HEK293T (cell line): ENCODE data around the gene MN1.

ENCODE experiments used
- CTCF ChIA-PET: fragments of 350-600 bp; formaldehyde crosslinking; extraction: SDS; loops from one replicate; lab custom pipeline; 2021; ENCODE audit warnings: antibody characterized with exemption, inconsistent platforms; lab: Yijun Ruan, JAX
- POLR2A ChIA-PET: fragments of 350-600 bp; formaldehyde crosslinking; extraction: SDS; loops from one replicate; lab custom pipeline; 2020; ENCODE audit warnings: antibody characterized with exemption, inconsistent platforms; lab: Yijun Ruan, JAX
- DNase-seq: peaks from one replicate; pipeline ENCODE4 v3.0.0; 2012; ENCODE audit warnings: mixed read lengths; ENCODE audit errors: extremely low spot score
- ARNT ChIP-seq: fragments of 450-650 bp; IDR thresholded peaks from 2 replicates; pipeline ENCODE4 v1.6.1; 2017; ENCODE audit warnings: mild to moderate bottlenecking
- BHLHE40 ChIP-seq: fragments of 450-650 bp; IDR thresholded peaks from 2 replicates; pipeline ENCODE4 v1.6.1; 2016; ENCODE audit warnings: mild to moderate bottlenecking, moderate library complexity, borderline replicate concordance
- CTBP1 ChIP-seq: fragments of 450-650 bp; IDR thresholded peaks from 2 replicates; pipeline ENCODE4 v1.6.1; 2016; ENCODE audit warnings: borderline replicate concordance
- ELF4 ChIP-seq: fragments of 450-650 bp; IDR thresholded peaks from 2 replicates; pipeline ENCODE4 v1.6.1; 2017; ENCODE audit warnings: antibody characterized with exemption
- FOXA1 ChIP-seq: fragments of 450-650 bp; IDR thresholded peaks from 2 replicates; pipeline ENCODE4 v1.6.1; 2016; ENCODE audit warnings: mild to moderate bottlenecking
- FOXK2 ChIP-seq: fragments of 450-650 bp; IDR thresholded peaks from 2 replicates; pipeline ENCODE4 v1.6.1; 2016; ENCODE audit warnings: mild to moderate bottlenecking
- FOXM1 ChIP-seq: fragments of 450-650 bp; IDR thresholded peaks from 2 replicates; pipeline ENCODE4 v1.6.1; 2017; ENCODE audit warnings: mild to moderate bottlenecking, borderline replicate concordance
- HDGF ChIP-seq: fragments of 450-650 bp; IDR thresholded peaks from 2 replicates; pipeline ENCODE4 v1.6.1; 2017; ENCODE audit warnings: antibody characterized with exemption, borderline replicate concordance
- L3MBTL2 ChIP-seq: fragments of 450-650 bp; conservative IDR thresholded peaks from 2 replicates; pipeline ENCODE4 v1.6.1; 2016; ENCODE audit warnings: mild to moderate bottlenecking
- LEF1 ChIP-seq: fragments of 450-650 bp; IDR thresholded peaks from 2 replicates; pipeline ENCODE4 v1.6.1; 2017; ENCODE audit warnings: mild to moderate bottlenecking, borderline replicate concordance
- NFRKB ChIP-seq: fragments of 450-650 bp; IDR thresholded peaks from 2 replicates; pipeline ENCODE4 v1.6.1; 2016; ENCODE audit warnings: mild to moderate bottlenecking, moderate library complexity
- PKNOX1 ChIP-seq: fragments of 450-650 bp; IDR thresholded peaks from 2 replicates; pipeline ENCODE4 v1.6.1; 2016
- SP1 ChIP-seq: fragments of 450-650 bp; IDR thresholded peaks from 2 replicates; pipeline ENCODE4 v1.6.1; 2017
- SUZ12 ChIP-seq: fragments of 450-650 bp; IDR thresholded peaks from 2 replicates; pipeline ENCODE4 v1.6.1; 2016; ENCODE audit warnings: mild to moderate bottlenecking
- TARDBP ChIP-seq: fragments of 450-650 bp; IDR thresholded peaks from 2 replicates; pipeline ENCODE4 v1.6.1; 2016
- ZNF384 ChIP-seq: fragments of 450-650 bp; IDR thresholded peaks from 2 replicates; pipeline ENCODE4 v1.6.1; 2016

The MN1 gene

GRCh38 chr22:27737521-27737920 is 64.0 kb downstream of the MN1 start:
- ChIA-PET CTCF (no interaction called here), POLR2A (no interaction called here)
- TF ChIP-seq PKNOX1 (no peak), NFRKB (no peak), HDGF (no peak), FOXK2 (no peak), SP1 (no peak), FOXM1 (no peak), L3MBTL2 (no peak), BHLHE40 (no peak), ELF4 (no peak), CTBP1 (no peak), LEF1 (no peak), ARNT (no peak), TARDBP (no peak), FOXA1 (no peak), SUZ12 (no peak)
- DNase-seq = no peak

GRCh38 chr22:27734066-27734465 is 67.5 kb downstream of the MN1 start:
- ChIA-PET POLR2A (no interaction called here), CTCF (interaction anchor here (0.6 to 1.0 kb wide), 2 partner anchors 15 to 19 kb away, joined by 3 read pairs; no protein-coding TSS in a partner anchor)
- DNase-seq = no peak
- TF ChIP-seq FOXK2 (no peak), ZNF384 (no peak), LEF1 (no peak), FOXM1 (no peak), FOXA1 (no peak), SP1 (no peak), ELF4 (no peak), HDGF (no peak), TARDBP (no peak), PKNOX1 (no peak), BHLHE40 (no peak), CTBP1 (no peak), NFRKB (no peak)

GRCh38 chr22:27732841-27733240 is 68.7 kb downstream of the MN1 start:
- ChIA-PET CTCF (no interaction called here), POLR2A (no interaction called here)
- no peak for DNase-seq
- TF ChIP-seq FOXK2 (no peak), ARNT (no peak)

GRCh38 chr22:27732391-27732790 is 69.2 kb downstream of the MN1 start:
- CTCF ChIA-PET = no interaction called here
- POLR2A ChIA-PET = no interaction called here
- no peak for DNase-seq
- TF ChIP-seq ZNF384 = no peak
- TF ChIP-seq BHLHE40 = no peak
- TF ChIP-seq TARDBP = no peak
- no peak for TF ChIP-seq HDGF
- TF ChIP-seq FOXM1 = no peak
- TF ChIP-seq SP1 = no peak
- no peak for TF ChIP-seq ELF4
- no peak for TF ChIP-seq L3MBTL2
- TF ChIP-seq PKNOX1 = no peak
- TF ChIP-seq ARNT = no peak
- no peak for TF ChIP-seq LEF1
- no peak for TF ChIP-seq CTBP1

GRCh38 chr22:27731621-27732020 is 69.9 kb downstream of the MN1 start:
- POLR2A ChIA-PET = no interaction called here
- CTCF ChIA-PET = no interaction called here
- no peak for DNase-seq
- TF ChIP-seq TARDBP = no peak
- no peak for TF ChIP-seq PKNOX1
- no peak for TF ChIP-seq FOXA1
- TF ChIP-seq ELF4 = no peak
- TF ChIP-seq HDGF = no peak
- no peak for TF ChIP-seq FOXM1
- no peak for TF ChIP-seq CTBP1
- TF ChIP-seq ARNT = no peak
- TF ChIP-seq SUZ12 = no peak
- TF ChIP-seq L3MBTL2 = no peak
- no peak for TF ChIP-seq LEF1
- TF ChIP-seq FOXK2 = no peak
- TF ChIP-seq SP1 = no peak
- no peak for TF ChIP-seq NFRKB

- no peak for DNase-seq
- CTCF ChIA-PET = no interaction called here
- no peak for TF ChIP-seq BHLHE40
- no peak for TF ChIP-seq PKNOX1
- POLR2A ChIA-PET = no interaction called here
These were observed 70.7 kb downstream of the MN1 start for GRCh38 chr22:27730641-27731433.
